AG04450 (cell line): ENCODE measurements around the gene SCYGR2. TPM values are rescaled to one million over a fixed set of nuclear protein-coding genes. Genes with fewer than 3 reads are reported as not detected.

Experiments
- CTCF ChIA-PET: fragments of 300-600, 350-600 bp; formaldehyde crosslinking; extraction: SDS; loops from one replicate; lab custom pipeline; 2022; ENCODE audit warnings: antibody characterized with exemption, inconsistent platforms; lab: Charles Lee
- POLR2A ChIA-PET: fragments of 350-600 bp; formaldehyde crosslinking; extraction: SDS; loops from one replicate; lab custom pipeline; 2021; ENCODE audit warnings: antibody characterized with exemption, inconsistent platforms; lab: Yijun Ruan, JAX
- DNase-seq: peaks from one replicate; pipeline ENCODE4 v3.0.0-alpha.2; 2011; ENCODE audit warnings: low read depth, low spot score
- H3K27ac ChIP-seq: one replicate; pipeline ENCODE4 v1.5.1; 2012; ENCODE audit warnings: low read depth, low read length, control low read depth
- H3K27me3 ChIP-seq: one replicate; pipeline ENCODE4 v1.6.0; 2012; ENCODE audit warnings: low read length; ENCODE audit not compliant: control insufficient read depth, insufficient read depth
- H3K4me3 ChIP-seq: 2 replicates; pipeline ENCODE4 v1.5.1; 2011; ENCODE audit warnings: mild to moderate bottlenecking, low read depth, low read length, control low read depth
- H3K9me3 ChIP-seq: 2 replicates; pipeline ENCODE4 v1.5.1; 2012; ENCODE audit warnings: low read length; ENCODE audit not compliant: control insufficient read depth, insufficient read depth
- CTCF ChIP-seq: IDR thresholded peaks from 2 replicates; pipeline ENCODE4 v1.5.1; 2011; ENCODE audit warnings: low read depth, low read length, control low read depth, inconsistent platforms
- polyA plus RNA-seq: library from polyadenylated mRNA; depleted of rRNA; stranded (reverse); fragments of >200 nt; gene quantifications from 2 replicates; pipeline ENCODE4 v1.2.3, GENCODE V29; 2011

SCYGR2 gene
- polyA plus RNA-seq, 1 experiment: not detected

GRCh38 chr2:227608561-227609338 lies 10.1 kb downstream of the SCYGR2 start:
- Histone ChIP-seq H3K27me3 (no peaks in the 10 kb centered on the region), H3K9me3 (no peaks in the 10 kb centered on the region), H3K27ac (no peak overlapping the region), H3K4me3 (no peak overlapping the region)
- POLR2A ChIA-PET: no interaction called here
- CTCF ChIA-PET: no interaction called here
- no peak for DNase-seq
- TF ChIP-seq CTCF: no peak

- TF ChIP-seq CTCF: no peak
- CTCF ChIA-PET: no interaction called here
- Histone ChIP-seq H3K27ac (no peak overlapping the region), H3K9me3 (no peaks in the 10 kb centered on the region; the same call in 1 of the 2 replicates), H3K4me3 (no peak overlapping the region), H3K27me3 (no peaks in the 10 kb centered on the region)
- POLR2A ChIA-PET: no interaction called here
- no peak for DNase-seq
Measured at GRCh38 chr2:227610123-227610522, 11.4 kb downstream of the SCYGR2 start.

- TF ChIP-seq CTCF: no peak
- CTCF ChIA-PET: interaction anchor here (1.0 kb wide), 1 partner anchor 46 kb away, joined by 4 read pairs; no protein-coding TSS in a partner anchor
- Histone ChIP-seq H3K4me3 (no peak overlapping the region), H3K27ac (no peak overlapping the region), H3K27me3 (no peaks in the 10 kb centered on the region), H3K9me3 (no peaks in the 10 kb centered on the region; the same call in 1 of the 2 replicates)
- no peak for DNase-seq
- POLR2A ChIA-PET: no interaction called here
Measured at GRCh38 chr2:227612546-227613271, 14.0 kb downstream of the SCYGR2 start.

- no peaks in the 10 kb centered on the region for H3K27me3 ChIP-seq
- no peak for TF ChIP-seq CTCF
- H3K9me3 ChIP-seq: no peaks in the 10 kb centered on the region; the same call in 1 of the 2 replicates
- H3K4me3 ChIP-seq: no peak overlapping the region
- ChIA-PET CTCF (interaction anchor here (1.0 kb wide), 1 partner anchor 45 kb away, joined by 4 read pairs; no protein-coding TSS in a partner anchor), POLR2A (no interaction called here)
- no peak overlapping the region for H3K27ac ChIP-seq
- no peak for DNase-seq
Measured at GRCh38 chr2:227613272-227613660, 14.6 kb downstream of the SCYGR2 start.

- Histone ChIP-seq H3K27ac (no peak overlapping the region), H3K9me3 (no peaks in the 10 kb centered on the region; the same call in 1 of the 2 replicates), H3K4me3 (no peak overlapping the region), H3K27me3 (no peaks in the 10 kb centered on the region)
- POLR2A ChIA-PET: no interaction called here
- TF ChIP-seq CTCF: no peak
- DNase-seq: no peak
- CTCF ChIA-PET: no interaction called here
Measured at GRCh38 chr2:227614246-227614645, 15.6 kb downstream of the SCYGR2 start.
